HCT116 (cell line): ENCODE measurements around the gene JAK2. TPM values are rescaled to one million over a fixed set of nuclear protein-coding genes. Genes with fewer than 3 reads are reported as not detected.

ENCODE experiments used
- ATAC-seq: fragments of 200-7000 bp; cut with Tn5 transposase; 2 replicates; pipeline ENCODE4 v1.9.1; 2020; ENCODE audit warnings: mild to moderate bottlenecking, moderate library complexity
- BruUV-seq: library from RNA; stranded (reverse); fragments of 400-500 nt; replicated peaks from 2 replicates; lab custom pipeline; 2021; lab: Mats Ljungman, UMichigan
- CTCF ChIA-PET: fragments of 300-600 bp; sonication (Branson Sonifier 250); formaldehyde crosslinking; loops from one replicate; lab custom pipeline; 2021; ENCODE audit warnings: antibody characterized with exemption; lab: Charles Lee
- POLR2A ChIA-PET: fragments of 300-600, 350-600 bp; sonication (Branson Sonifier 250); formaldehyde crosslinking; loops from one replicate; lab custom pipeline; 2021; ENCODE audit warnings: antibody characterized with exemption; lab: Charles Lee
- RAD21 ChIA-PET, 2 experiments: fragments of 300-600 bp; sonication (Branson Sonifier 250); formaldehyde crosslinking; loops; one replicate each; lab custom pipeline; 2023; ENCODE audit warnings: low total read pairs in 2 of 2; ENCODE audit not compliant: uncharacterized antibody in 2 of 2, unreplicated experiment in 2 of 2, low non-redundant PET in 1 of 2; lab: Charles Lee
- DNase-seq: peaks from one replicate; pipeline ENCODE4 v3.0.0-alpha.2; 2010; ENCODE audit warnings: low read depth, low spot score
- H2AFZ ChIP-seq: fragments of 200-600 bp; shearing (Covaris generic), sonication (generic); 2 replicates; pipeline ENCODE4 v1.6.1; 2017; ENCODE audit warnings: low read depth, mixed run types, mixed read lengths, antibody characterized with exemption, low read length; ENCODE audit not compliant: poor library complexity, severe bottlenecking
- H3K27ac ChIP-seq: 2 replicates; pipeline ENCODE4 v1.5.1; 2012; ENCODE audit warnings: low read depth, low read length
- H3K27me3 ChIP-seq: fragments of 200-600 bp; sonication (generic); 2 replicates; pipeline ENCODE4 v1.6.1; 2016; ENCODE audit warnings: mixed run types, low read length, mixed read lengths; ENCODE audit not compliant: insufficient read depth
- H3K36me3 ChIP-seq, 2 experiments: fragments of 200-500 bp in 1 of 2; fragments of 200-600 bp in 1 of 2; sonication (Bioruptor generic) in 1 of 2; sonication (generic) in 1 of 2; 2 replicates each; pipeline versions ENCODE4 v1.5.1 to v1.6.1; 2014 to 2016; ENCODE audit warnings: low read length in 2 of 2, inconsistent platforms in 1 of 2, mixed read lengths in 1 of 2, mixed run types in 1 of 2; ENCODE audit not compliant: insufficient read depth in 2 of 2, control insufficient read depth in 1 of 2
- H3K4me1 ChIP-seq, 2 experiments: fragments of 200-600 bp in 1 of 2; sonication (generic) in 1 of 2; 2 replicates each; pipeline versions ENCODE4 v1.5.1 to v1.6.1; 2012 to 2017; ENCODE audit warnings: low read length in 2 of 2, inconsistent platforms in 1 of 2, mild to moderate bottlenecking in 1 of 2, mixed read lengths in 1 of 2, mixed run types in 1 of 2, moderate library complexity in 1 of 2; ENCODE audit not compliant: insufficient read depth in 2 of 2, control insufficient read depth in 1 of 2
- H3K4me2 ChIP-seq: fragments of 200-600 bp; sonication (generic); 2 replicates; pipeline ENCODE4 v1.6.1; 2017; ENCODE audit warnings: mixed run types, low read length, mixed read lengths
- H3K4me3 ChIP-seq, 2 experiments: fragments of 200-600 bp in 1 of 2; sonication (generic) in 1 of 2; replicated peaks in 1 of 2; 2 replicates each; pipeline ENCODE4 v1.5.1; 2011 to 2016; ENCODE audit warnings: low read length in 2 of 2, control low read depth in 1 of 2, low read depth in 1 of 2, mild to moderate bottlenecking in 1 of 2, mixed read lengths in 1 of 2, mixed run types in 1 of 2
- H3K79me2 ChIP-seq: fragments of 200-600 bp; sonication (generic); 2 replicates; pipeline ENCODE4 v1.6.1; 2017; ENCODE audit warnings: mild to moderate bottlenecking, mixed run types, low read length, moderate library complexity, mixed read lengths; ENCODE audit not compliant: insufficient read depth
- H3K9ac ChIP-seq: fragments of 200-600 bp; sonication (generic); 2 replicates; pipeline ENCODE4 v1.6.1; 2016; ENCODE audit warnings: low read length, mixed read lengths
- H3K9me2 ChIP-seq: fragments of 200-600 bp; sonication (generic), shearing (Covaris generic); 2 replicates; pipeline ENCODE4 v1.6.1; 2017; ENCODE audit warnings: mixed run types, mild to moderate bottlenecking, moderate library complexity; ENCODE audit not compliant: insufficient read depth
- H3K9me3 ChIP-seq, 2 experiments: fragments of 200-500 bp in 1 of 2; fragments of 200-600 bp in 1 of 2; sonication (Bioruptor generic) in 1 of 2; sonication (generic) in 1 of 2; 2 replicates each; pipeline ENCODE4 v1.6.1; 2014 to 2017; ENCODE audit warnings: low read length in 2 of 2, mixed read lengths in 2 of 2, inconsistent platforms in 1 of 2, low read depth in 1 of 2, mild to moderate bottlenecking in 1 of 2, mixed run types in 1 of 2, moderate library complexity in 1 of 2; ENCODE audit not compliant: control insufficient read depth in 1 of 2, insufficient read depth in 1 of 2
- H4K20me1 ChIP-seq: fragments of 200-600 bp; sonication (generic), shearing (Covaris generic); 2 replicates; pipeline ENCODE4 v1.6.1; 2017; ENCODE audit warnings: mixed run types, mild to moderate bottlenecking, moderate library complexity; ENCODE audit not compliant: insufficient read depth
- CBX3 ChIP-seq: IDR thresholded peaks from 2 replicates; pipeline ENCODE4 v1.6.1; 2012; ENCODE audit warnings: low read depth
- CEBPB ChIP-seq: IDR thresholded peaks from 2 replicates; pipeline ENCODE4 v1.6.1; 2012; ENCODE audit warnings: low read depth
- EGR1 ChIP-seq: IDR thresholded peaks from 2 replicates; pipeline ENCODE4 v1.6.1; 2012; ENCODE audit warnings: low read depth
- EZH2 ChIP-seq: fragments of 200-600 bp; sonication (generic); IDR thresholded peaks from 2 replicates; pipeline ENCODE4 v1.6.1; 2017; ENCODE audit warnings: antibody characterized with exemption, mixed run types
- FOSL1 ChIP-seq: IDR thresholded peaks from 2 replicates; pipeline ENCODE4 v1.6.1; 2012; ENCODE audit warnings: low read depth
- JUND ChIP-seq: IDR thresholded peaks from 2 replicates; pipeline ENCODE4 v1.6.1; 2012
- POLR2AphosphoS5 ChIP-seq: IDR thresholded peaks from 2 replicates; pipeline ENCODE4 v1.6.1; 2011; ENCODE audit warnings: mild to moderate bottlenecking, low read depth, low read length, moderate library complexity
- RAD21 ChIP-seq: IDR thresholded peaks from 2 replicates; pipeline ENCODE4 v1.6.1; 2012; ENCODE audit warnings: low read depth, mild to moderate bottlenecking
- SP1 ChIP-seq: IDR thresholded peaks from 2 replicates; pipeline ENCODE4 v1.6.1; 2012; ENCODE audit warnings: low read depth
- SRF ChIP-seq: IDR thresholded peaks from 2 replicates; pipeline ENCODE4 v1.6.1; 2012; ENCODE audit warnings: low read depth
- TCF7L2 ChIP-seq: IDR thresholded peaks from 2 replicates; pipeline ENCODE4 v1.7.0; 2011; ENCODE audit warnings: borderline replicate concordance, inconsistent platforms; ENCODE audit not compliant: insufficient read depth, insufficient read length; ENCODE audit errors: extremely low read depth
- ZNF274 ChIP-seq: fragments of 200-500 bp; sonication (Bioruptor generic); IDR thresholded peaks from 2 replicates; pipeline ENCODE4 v1.6.1; 2014; ENCODE audit warnings: mild to moderate bottlenecking, low read depth, low read length, inconsistent platforms
- intact Hi-C: fragments of 100-400 bp; cut with micrococcal nuclease; formaldehyde crosslinking; loops from 2 replicates; pipeline ENCODE4 v1.10.0; 2022
- total RNA-seq: library from RNA; stranded (reverse); gene quantifications from one replicate; pipeline ENCODE4 v1.2.1, GENCODE V29; 2021; ENCODE audit not compliant: unreplicated experiment
- TF ChIP-seq, protein P1 (sequence below): IDR thresholded peaks from 2 replicates; pipeline ENCODE4 v1.6.1; 2012
- TF ChIP-seq, protein P2 (sequence below): IDR thresholded peaks from 2 replicates; pipeline ENCODE4 v1.6.1; 2011; ENCODE audit warnings: mild to moderate bottlenecking, low read length, moderate library complexity; ENCODE audit not compliant: insufficient replicate concordance; ENCODE audit errors: extremely low read depth
- TF ChIP-seq, protein P3 (sequence below): IDR thresholded peaks from 2 replicates; pipeline ENCODE4 v1.6.1; 2012
- TF ChIP-seq, protein P4 (sequence below): IDR thresholded peaks from 2 replicates; pipeline ENCODE4 v1.6.1; 2012; ENCODE audit warnings: low read depth
- TF ChIP-seq, protein P5 (sequence below), 3 experiments: fragments of 200-600 bp in 1 of 3; sonication (generic) in 1 of 3; IDR thresholded peaks in 2 of 3; conservative IDR thresholded peaks in 1 of 3; 2 replicates each; pipeline ENCODE4 v1.5.1; 2012 to 2017; ENCODE audit warnings: low read depth in 2 of 3, low read length in 2 of 3, antibody characterized with exemption in 1 of 3, borderline replicate concordance in 1 of 3, control low read depth in 1 of 3, mild to moderate bottlenecking in 1 of 3, mixed read lengths in 1 of 3, mixed run types in 1 of 3, moderate library complexity in 1 of 3; ENCODE audit not compliant: insufficient read depth in 1 of 3

Gene JAK2
- total RNA-seq, 1 experiment from 2014 or later = 4.6 TPM

DNA sequence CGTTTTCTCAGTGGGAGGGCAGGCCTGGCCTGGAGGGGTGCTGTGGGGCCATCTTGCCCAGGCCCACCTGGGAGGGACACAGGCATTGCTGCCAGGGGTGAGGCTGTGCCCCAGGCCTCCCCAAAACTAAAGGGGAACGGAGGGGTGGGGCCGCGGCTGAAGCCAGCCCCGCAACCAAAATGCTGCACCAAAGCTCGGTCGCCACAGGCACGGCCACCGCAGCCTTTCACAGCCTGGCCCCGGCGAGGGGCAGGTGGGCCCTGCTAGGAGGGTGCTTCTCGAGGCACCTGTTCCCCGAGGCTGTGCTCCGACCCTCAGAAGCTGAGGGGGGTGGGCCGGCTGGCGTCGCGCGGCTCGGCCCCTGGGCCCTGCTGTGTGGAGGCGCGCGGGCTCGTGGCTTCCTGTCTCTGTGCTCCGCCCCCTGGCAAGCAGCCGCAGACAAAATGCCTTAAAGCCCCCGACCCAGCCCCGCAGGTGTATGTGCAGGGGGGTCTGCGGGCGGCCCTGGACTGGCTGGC lies 57.6 kb downstream of the JAK2 start:
- H3K9me3 ChIP-seq = no peaks in the 10 kb centered on the region
- DNase-seq (no peak), ATAC-seq (no peak)
- ChIA-PET RAD21 (no interaction called here), POLR2A (no interaction called here), CTCF (interaction anchor here (0.6 kb wide), 1 partner anchor 494 kb away, joined by 4 read pairs; no protein-coding TSS in a partner anchor)
- H3K79me2 ChIP-seq = no peaks in the 10 kb centered on the region
- intact Hi-C loops = no loop called here
- BruUV-seq = no TSS peak
- H3K36me3 ChIP-seq = no peaks in the 10 kb centered on the region; a peak in 1 of 4 replicates
- H3K27ac ChIP-seq = no peak overlapping the region
- no peaks in the 10 kb centered on the region for H4K20me1 ChIP-seq
- no peak overlapping the region for H3K4me3 ChIP-seq
- no peak overlapping the region for H2AFZ ChIP-seq
- H3K27me3 ChIP-seq = no peaks in the 10 kb centered on the region
- H3K4me2 ChIP-seq = no peak overlapping the region
- no peak for TF ChIP-seq CEBPB
- TF ChIP-seq TCF7L2 = no peak
- no peak for TF ChIP-seq RAD21
- TF ChIP-seq ZNF274 = no peak
- TF ChIP-seq, protein P1, sequence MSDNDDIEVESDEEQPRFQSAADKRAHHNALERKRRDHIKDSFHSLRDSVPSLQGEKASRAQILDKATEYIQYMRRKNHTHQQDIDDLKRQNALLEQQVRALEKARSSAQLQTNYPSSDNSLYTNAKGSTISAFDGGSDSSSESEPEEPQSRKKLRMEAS = no peak
- TF ChIP-seq CBX3 = no peak
- no peak for TF ChIP-seq SRF
- TF ChIP-seq, protein P2, sequence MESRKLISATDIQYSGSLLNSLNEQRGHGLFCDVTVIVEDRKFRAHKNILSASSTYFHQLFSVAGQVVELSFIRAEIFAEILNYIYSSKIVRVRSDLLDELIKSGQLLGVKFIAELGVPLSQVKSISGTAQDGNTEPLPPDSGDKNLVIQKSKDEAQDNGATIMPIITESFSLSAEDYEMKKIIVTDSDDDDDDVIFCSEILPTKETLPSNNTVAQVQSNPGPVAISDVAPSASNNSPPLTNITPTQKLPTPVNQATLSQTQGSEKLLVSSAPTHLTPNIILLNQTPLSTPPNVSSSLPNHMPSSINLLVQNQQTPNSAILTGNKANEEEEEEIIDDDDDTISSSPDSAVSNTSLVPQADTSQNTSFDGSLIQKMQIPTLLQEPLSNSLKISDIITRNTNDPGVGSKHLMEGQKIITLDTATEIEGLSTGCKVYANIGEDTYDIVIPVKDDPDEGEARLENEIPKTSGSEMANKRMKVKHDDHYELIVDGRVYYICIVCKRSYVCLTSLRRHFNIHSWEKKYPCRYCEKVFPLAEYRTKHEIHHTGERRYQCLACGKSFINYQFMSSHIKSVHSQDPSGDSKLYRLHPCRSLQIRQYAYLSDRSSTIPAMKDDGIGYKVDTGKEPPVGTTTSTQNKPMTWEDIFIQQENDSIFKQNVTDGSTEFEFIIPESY = no peak
- no peak for TF ChIP-seq JUND
- TF ChIP-seq POLR2AphosphoS5 = no peak
- no peak for TF ChIP-seq FOSL1
- TF ChIP-seq EZH2 = no peak
- no peak for TF ChIP-seq EGR1
- TF ChIP-seq, protein P3, sequence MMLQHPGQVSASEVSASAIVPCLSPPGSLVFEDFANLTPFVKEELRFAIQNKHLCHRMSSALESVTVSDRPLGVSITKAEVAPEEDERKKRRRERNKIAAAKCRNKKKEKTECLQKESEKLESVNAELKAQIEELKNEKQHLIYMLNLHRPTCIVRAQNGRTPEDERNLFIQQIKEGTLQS = no peak
- TF ChIP-seq, protein P4, sequence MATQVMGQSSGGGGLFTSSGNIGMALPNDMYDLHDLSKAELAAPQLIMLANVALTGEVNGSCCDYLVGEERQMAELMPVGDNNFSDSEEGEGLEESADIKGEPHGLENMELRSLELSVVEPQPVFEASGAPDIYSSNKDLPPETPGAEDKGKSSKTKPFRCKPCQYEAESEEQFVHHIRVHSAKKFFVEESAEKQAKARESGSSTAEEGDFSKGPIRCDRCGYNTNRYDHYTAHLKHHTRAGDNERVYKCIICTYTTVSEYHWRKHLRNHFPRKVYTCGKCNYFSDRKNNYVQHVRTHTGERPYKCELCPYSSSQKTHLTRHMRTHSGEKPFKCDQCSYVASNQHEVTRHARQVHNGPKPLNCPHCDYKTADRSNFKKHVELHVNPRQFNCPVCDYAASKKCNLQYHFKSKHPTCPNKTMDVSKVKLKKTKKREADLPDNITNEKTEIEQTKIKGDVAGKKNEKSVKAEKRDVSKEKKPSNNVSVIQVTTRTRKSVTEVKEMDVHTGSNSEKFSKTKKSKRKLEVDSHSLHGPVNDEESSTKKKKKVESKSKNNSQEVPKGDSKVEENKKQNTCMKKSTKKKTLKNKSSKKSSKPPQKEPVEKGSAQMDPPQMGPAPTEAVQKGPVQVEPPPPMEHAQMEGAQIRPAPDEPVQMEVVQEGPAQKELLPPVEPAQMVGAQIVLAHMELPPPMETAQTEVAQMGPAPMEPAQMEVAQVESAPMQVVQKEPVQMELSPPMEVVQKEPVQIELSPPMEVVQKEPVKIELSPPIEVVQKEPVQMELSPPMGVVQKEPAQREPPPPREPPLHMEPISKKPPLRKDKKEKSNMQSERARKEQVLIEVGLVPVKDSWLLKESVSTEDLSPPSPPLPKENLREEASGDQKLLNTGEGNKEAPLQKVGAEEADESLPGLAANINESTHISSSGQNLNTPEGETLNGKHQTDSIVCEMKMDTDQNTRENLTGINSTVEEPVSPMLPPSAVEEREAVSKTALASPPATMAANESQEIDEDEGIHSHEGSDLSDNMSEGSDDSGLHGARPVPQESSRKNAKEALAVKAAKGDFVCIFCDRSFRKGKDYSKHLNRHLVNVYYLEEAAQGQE = no peak
- TF ChIP-seq, protein P5, sequence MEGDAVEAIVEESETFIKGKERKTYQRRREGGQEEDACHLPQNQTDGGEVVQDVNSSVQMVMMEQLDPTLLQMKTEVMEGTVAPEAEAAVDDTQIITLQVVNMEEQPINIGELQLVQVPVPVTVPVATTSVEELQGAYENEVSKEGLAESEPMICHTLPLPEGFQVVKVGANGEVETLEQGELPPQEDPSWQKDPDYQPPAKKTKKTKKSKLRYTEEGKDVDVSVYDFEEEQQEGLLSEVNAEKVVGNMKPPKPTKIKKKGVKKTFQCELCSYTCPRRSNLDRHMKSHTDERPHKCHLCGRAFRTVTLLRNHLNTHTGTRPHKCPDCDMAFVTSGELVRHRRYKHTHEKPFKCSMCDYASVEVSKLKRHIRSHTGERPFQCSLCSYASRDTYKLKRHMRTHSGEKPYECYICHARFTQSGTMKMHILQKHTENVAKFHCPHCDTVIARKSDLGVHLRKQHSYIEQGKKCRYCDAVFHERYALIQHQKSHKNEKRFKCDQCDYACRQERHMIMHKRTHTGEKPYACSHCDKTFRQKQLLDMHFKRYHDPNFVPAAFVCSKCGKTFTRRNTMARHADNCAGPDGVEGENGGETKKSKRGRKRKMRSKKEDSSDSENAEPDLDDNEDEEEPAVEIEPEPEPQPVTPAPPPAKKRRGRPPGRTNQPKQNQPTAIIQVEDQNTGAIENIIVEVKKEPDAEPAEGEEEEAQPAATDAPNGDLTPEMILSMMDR (IDR thresholded peaks at IDR 0.05 in 2 of 3, conservative IDR thresholded peaks at IDR 0.05 in 1 of 3; ENCODE audit: borderline replicate concordance in 1 of 3, insufficient read depth in 1 of 3, low read depth in 2 of 3, low read length in 2 of 3) = no peak
- TF ChIP-seq SP1 = no peak
- H3K9ac ChIP-seq = no peak overlapping the region
- H3K9me2 ChIP-seq = no peaks in the 10 kb centered on the region
- H3K4me1 ChIP-seq = no peaks in the 10 kb centered on the region
